ENCODE measurements around the gene KIAA1755.

Gene KIAA1755

GRCh38 chr20:38203337-38203980, 57.1 kb downstream of the KIAA1755 start:
- TF ChIP-seq, protein P1, sequence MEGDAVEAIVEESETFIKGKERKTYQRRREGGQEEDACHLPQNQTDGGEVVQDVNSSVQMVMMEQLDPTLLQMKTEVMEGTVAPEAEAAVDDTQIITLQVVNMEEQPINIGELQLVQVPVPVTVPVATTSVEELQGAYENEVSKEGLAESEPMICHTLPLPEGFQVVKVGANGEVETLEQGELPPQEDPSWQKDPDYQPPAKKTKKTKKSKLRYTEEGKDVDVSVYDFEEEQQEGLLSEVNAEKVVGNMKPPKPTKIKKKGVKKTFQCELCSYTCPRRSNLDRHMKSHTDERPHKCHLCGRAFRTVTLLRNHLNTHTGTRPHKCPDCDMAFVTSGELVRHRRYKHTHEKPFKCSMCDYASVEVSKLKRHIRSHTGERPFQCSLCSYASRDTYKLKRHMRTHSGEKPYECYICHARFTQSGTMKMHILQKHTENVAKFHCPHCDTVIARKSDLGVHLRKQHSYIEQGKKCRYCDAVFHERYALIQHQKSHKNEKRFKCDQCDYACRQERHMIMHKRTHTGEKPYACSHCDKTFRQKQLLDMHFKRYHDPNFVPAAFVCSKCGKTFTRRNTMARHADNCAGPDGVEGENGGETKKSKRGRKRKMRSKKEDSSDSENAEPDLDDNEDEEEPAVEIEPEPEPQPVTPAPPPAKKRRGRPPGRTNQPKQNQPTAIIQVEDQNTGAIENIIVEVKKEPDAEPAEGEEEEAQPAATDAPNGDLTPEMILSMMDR (IDR thresholded peaks at IDR 0.05; ENCODE audit: extremely low read depth, missing control alignments): no peak
- no peak for DNase-seq (ENCODE audit: low spot score)

DNA sequence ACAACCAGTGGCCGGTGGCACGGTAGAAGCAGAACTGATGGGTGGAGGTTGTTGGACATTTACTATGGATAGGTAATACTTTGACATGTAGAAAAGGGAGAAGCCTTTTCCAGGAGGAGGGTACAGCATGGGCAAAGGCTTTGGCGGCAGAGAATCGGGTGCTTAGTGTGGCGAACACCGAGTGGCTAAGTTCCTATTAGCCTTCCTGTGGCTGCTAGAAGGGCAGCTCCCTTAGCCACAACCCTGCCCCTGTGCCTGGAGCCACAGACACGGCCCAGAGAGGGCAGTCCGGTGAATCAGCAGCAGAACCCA, 57.6 kb downstream of the KIAA1755 start:
- TF ChIP-seq, protein P1 (IDR thresholded peaks at IDR 0.05; ENCODE audit: extremely low read depth, missing control alignments): no peak
- DNase-seq (ENCODE audit: low spot score): no peak

DNA sequence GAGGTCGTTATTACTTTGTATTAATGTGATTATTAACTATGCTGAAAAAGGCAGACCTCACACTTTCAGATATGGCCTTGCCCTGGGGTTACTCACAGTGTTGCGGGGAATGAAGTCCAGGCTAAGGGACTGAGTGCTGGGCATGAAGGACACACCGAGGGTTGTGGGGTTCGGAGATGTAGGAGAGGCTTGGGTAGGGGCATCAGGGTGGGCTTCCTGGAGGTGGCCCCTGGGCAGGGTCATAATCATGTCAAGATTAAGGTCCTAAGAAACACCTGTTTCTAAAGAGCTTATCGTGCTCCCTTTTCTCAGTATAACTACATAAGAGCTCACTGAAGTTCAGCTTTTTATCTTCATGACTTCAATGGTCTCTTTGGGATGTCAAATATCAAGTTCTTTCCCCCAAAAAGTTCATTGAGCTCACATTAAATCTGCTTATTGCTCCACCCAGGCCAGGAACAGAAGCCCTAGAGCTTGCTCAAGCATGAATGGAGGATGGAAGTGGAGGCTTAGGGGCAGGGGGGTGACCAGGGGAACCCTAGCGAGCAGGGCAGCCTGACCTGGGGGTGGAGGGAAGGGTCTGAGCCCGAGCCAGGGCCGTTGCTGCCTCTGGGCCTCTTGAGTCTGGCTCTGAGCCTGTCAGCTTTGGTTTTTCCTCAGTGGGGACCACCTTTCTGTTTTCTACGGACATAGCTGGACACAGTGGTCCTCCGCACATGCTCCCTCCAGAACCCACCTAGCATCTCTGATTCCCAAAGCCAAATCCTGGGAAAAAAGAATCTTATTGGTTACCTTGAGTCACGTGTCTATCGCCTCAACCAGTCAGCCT, 58.2 kb downstream of the KIAA1755 start:
- TF ChIP-seq, protein P1 (IDR thresholded peaks at IDR 0.05; ENCODE audit: extremely low read depth, missing control alignments): no peak
- no peak for DNase-seq (ENCODE audit: low spot score)

DNA sequence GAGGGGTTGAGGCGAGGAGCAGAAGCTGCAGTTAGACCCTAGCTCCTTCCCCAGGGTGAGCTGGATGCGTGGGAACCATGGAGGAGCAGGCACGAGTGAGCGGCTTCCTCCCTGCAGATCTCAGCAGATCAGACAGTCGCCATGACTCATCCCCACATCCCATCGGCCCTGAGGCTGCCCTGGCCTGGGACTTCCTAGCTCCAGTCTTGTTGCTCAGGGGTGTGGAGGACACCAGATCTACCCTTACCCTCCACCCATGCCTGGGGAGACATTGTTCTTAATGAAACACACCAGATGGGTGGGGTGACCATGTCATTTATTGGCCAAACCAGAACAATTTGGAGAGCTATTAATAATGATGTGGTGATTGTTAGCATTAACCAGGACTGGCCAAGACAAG, 59.2 kb downstream of the KIAA1755 start:
- DNase-seq (ENCODE audit: low spot score): no peak

DNA sequence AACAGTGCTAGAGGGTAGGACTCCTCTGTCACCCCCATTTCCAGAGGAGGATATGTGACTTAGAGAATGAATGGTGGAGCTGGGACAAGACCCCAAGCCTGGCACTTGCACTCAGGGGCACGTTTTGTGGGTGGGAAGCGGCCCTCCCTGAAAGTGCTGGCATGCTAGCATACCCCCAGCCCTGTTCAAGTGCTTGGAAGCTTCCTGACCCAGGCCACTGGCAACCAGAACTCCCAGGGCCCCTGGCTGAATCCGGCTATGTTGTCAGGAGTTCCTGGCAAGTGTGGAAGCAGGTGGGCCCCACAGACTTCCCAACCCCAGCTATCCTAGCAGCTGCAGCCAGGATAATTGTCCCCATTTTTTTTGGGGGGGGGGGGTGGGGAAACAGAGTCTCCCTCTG, 59.9 kb downstream of the KIAA1755 start:
- no peak for DNase-seq (ENCODE audit: low spot score)

More for the DNA sequence above, 59.2 kb downstream of the KIAA1755 start:
- TF ChIP-seq, protein P1 (IDR thresholded peaks at IDR 0.05; ENCODE audit: extremely low read depth, missing control alignments): no peak

DNA sequence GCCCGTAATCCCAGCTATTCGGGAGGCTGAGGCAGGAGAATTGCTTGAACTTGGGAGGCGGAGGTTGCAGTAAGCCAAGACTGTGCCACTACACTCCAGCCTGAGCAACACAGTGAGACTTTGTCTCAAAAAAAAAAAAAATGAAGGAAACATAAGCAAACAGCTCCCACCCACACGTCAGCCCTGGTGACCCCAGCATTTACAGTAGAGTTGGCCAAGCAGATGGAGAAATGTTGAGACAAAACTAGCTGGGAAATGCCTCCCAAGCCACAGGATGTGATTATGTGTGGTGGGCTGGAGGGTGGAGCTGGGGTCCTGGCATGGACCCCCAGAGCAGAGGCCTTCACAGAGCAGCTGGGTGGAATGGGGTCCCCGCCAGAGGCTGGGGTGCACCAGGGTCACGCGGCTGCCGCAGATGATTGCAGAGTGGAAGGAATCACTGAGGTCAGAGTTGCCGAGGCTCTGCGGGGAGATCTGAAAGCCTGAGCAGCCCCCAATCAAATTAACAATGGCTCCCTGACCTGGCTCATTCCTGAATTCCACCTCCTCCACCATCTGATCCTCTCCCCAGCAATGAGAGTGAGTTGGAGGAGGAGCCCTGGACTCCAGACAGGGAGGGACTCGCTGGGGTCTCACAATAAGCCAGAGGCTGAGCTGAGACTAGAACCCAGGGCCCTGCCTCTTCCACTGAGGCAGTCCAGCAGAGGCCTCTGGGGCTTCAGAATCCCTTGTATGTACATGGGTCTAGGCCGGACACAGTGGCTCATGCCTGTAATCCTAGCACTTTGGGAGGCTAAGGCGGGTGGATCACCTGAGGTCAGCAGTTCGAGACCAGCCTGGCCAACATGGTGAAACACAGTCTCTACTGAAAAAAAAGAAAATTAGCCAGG, 60.8 kb downstream of the KIAA1755 start:
- DNase-seq (ENCODE audit: low spot score): no peak
- TF ChIP-seq, protein P1 (IDR thresholded peaks at IDR 0.05; ENCODE audit: extremely low read depth, missing control alignments): no peak

More for the DNA sequence above, 59.9 kb downstream of the KIAA1755 start:
- TF ChIP-seq, protein P1 (IDR thresholded peaks at IDR 0.05; ENCODE audit: extremely low read depth, missing control alignments): no peak
